CD8-positive, alpha-beta memory T cell (primary cell): ENCODE results near the gene FRMD4B. TPM values are rescaled to one million over a fixed set of nuclear protein-coding genes. Genes with fewer than 3 reads are reported as not detected.
"Not testable (repeated sequence)": the region's sequence is repeated elsewhere in the genome, so short reads cannot be mapped to it uniquely, and the experiment has no call there.

Experiments
- CTCF ChIA-PET: fragments of 350-600 bp; sonication (Branson Sonifier 250); formaldehyde crosslinking; loops from one replicate; lab custom pipeline; 2021; ENCODE audit warnings: antibody characterized with exemption; lab: Charles Lee
- POLR2A ChIA-PET: fragments of 350-600 bp; sonication (Branson Sonifier 250); formaldehyde crosslinking; loops from one replicate; lab custom pipeline; 2021; ENCODE audit warnings: antibody characterized with exemption; lab: Charles Lee
- DNase-seq, 5 donors: peaks; one replicate each; pipeline versions ENCODE4 v3.0.0 to v3.0.0-alpha.2; 2020 to 2022; ENCODE audit warnings: mixed read lengths in 1 of 5
- H3K27ac ChIP-seq: one replicate; pipeline ENCODE4 v1.7.0; 2013; ENCODE audit warnings: low read depth, mild to moderate bottlenecking, low read length, moderate library complexity
- H3K27me3 ChIP-seq: 2 replicates; pipeline ENCODE4 v1.7.0; 2013; ENCODE audit warnings: low read length, mild to moderate bottlenecking; ENCODE audit not compliant: insufficient read depth, poor library complexity, severe bottlenecking
- H3K36me3 ChIP-seq: 2 replicates; pipeline ENCODE4 v1.7.0; 2013; ENCODE audit warnings: mild to moderate bottlenecking, low read length, moderate library complexity; ENCODE audit not compliant: insufficient read depth
- H3K4me1 ChIP-seq: 2 replicates; pipeline ENCODE4 v1.7.0; 2013; ENCODE audit warnings: mild to moderate bottlenecking, low read length, moderate library complexity; ENCODE audit not compliant: insufficient read depth
- H3K4me3 ChIP-seq: 2 replicates; pipeline ENCODE4 v1.7.0; 2013; ENCODE audit warnings: mild to moderate bottlenecking, low read length
- H3K9me3 ChIP-seq: 2 replicates; pipeline ENCODE4 v1.7.0; 2013; ENCODE audit warnings: mild to moderate bottlenecking, low read length
- H3K27ac Mint-ChIP-seq, 8 donors: one replicate each; pipeline ENCODE4 v1.8.0; 2020 to 2021; ENCODE audit warnings: mixed read lengths in 8 of 8, mild to moderate bottlenecking in 6 of 8, inconsistent platforms in 3 of 8, moderate library complexity in 3 of 8
- H3K27me3 Mint-ChIP-seq, 2 donors: one replicate each; pipeline ENCODE4 v1.8.0; 2020 to 2021; ENCODE audit warnings: mixed read lengths in 2 of 2, mild to moderate bottlenecking in 1 of 2, moderate library complexity in 1 of 2
- H3K36me3 Mint-ChIP-seq, 3 donors: one replicate each; pipeline ENCODE4 v1.8.0; 2020 to 2021; ENCODE audit warnings: mixed read lengths in 3 of 3, inconsistent platforms in 1 of 3, mild to moderate bottlenecking in 1 of 3
- H3K4me1 Mint-ChIP-seq, 3 donors: one replicate each; pipeline ENCODE4 v1.8.0; 2020 to 2021; ENCODE audit warnings: mixed read lengths in 3 of 3, inconsistent platforms in 1 of 3, mild to moderate bottlenecking in 1 of 3
- H3K4me3 Mint-ChIP-seq, 7 donors: one replicate each; pipeline ENCODE4 v1.8.0; 2020 to 2021; ENCODE audit warnings: mixed read lengths in 7 of 7, mild to moderate bottlenecking in 6 of 7, moderate library complexity in 4 of 7, inconsistent platforms in 2 of 7
- H3K9me3 Mint-ChIP-seq, 5 donors: one replicate each; pipeline ENCODE4 v1.8.0; 2020 to 2022; ENCODE audit warnings: mixed read lengths in 5 of 5, mild to moderate bottlenecking in 3 of 5, moderate library complexity in 2 of 5, inconsistent platforms in 1 of 5
- polyA plus RNA-seq: library from polyadenylated mRNA; unstranded; fragments of 300-500 nt; fragmentation: Illumina TruSeq; gene quantifications from one replicate; pipeline ENCODE4 v1.2.3, GENCODE V29; 2021
- total RNA-seq, 2 experiments: library from RNA; stranded (reverse); gene quantifications; one replicate each; pipeline ENCODE4 v1.2.3, GENCODE V29; 2021

The FRMD4B gene
- total and polyA plus RNA-seq, 3 experiments from 2014 or later, result 3.0 to 41.1 (median 40.3) TPM

GRCh38 chr3:69283913-69284611 is 101.8 kb downstream of the FRMD4B start:
- peaks cover 19 to 40% (median 40%) of the 10 kb centered on the region in 3 donors for H3K4me1 Mint-ChIP-seq
- H3K27ac ChIP-seq, result no peak overlapping the region
- POLR2A ChIA-PET, result no interaction called here
- H3K9me3 ChIP-seq, result no peaks in the 10 kb centered on the region
- no peaks in the 10 kb centered on the region for H3K27me3 ChIP-seq
- no peak for DNase-seq
- peaks cover 15% of the 10 kb centered on the region for H3K4me1 ChIP-seq
- CTCF ChIA-PET, result interaction anchor here (1.1 kb wide), 1 partner anchor 21 kb away, joined by 3 read pairs; no protein-coding TSS in a partner anchor
- no peak overlapping the region for H3K4me3 Mint-ChIP-seq
- H3K9me3 Mint-ChIP-seq, result no peaks in the 10 kb centered on the region
- H3K27ac Mint-ChIP-seq, result no peak overlapping the region
- H3K36me3 ChIP-seq, result no peaks in the 10 kb centered on the region
- H3K27me3 Mint-ChIP-seq, result no peaks in the 10 kb centered on the region
- no peak overlapping the region for H3K4me3 ChIP-seq
- no peaks in the 10 kb centered on the region for H3K36me3 Mint-ChIP-seq

- no peak overlapping the region for H3K4me3 Mint-ChIP-seq
- H3K9me3 ChIP-seq, result no peaks in the 10 kb centered on the region
- H3K27me3 Mint-ChIP-seq, result no peaks in the 10 kb centered on the region
- peaks cover 15% of the 10 kb centered on the region for H3K4me1 ChIP-seq
- peaks cover 14 to 35% (median 35%) of the 10 kb centered on the region in 3 donors for H3K4me1 Mint-ChIP-seq
- ChIA-PET CTCF (interaction anchor here (1.1 kb wide), 1 partner anchor 22 kb away, joined by 3 read pairs; no protein-coding TSS in a partner anchor), POLR2A (no interaction called here)
- no peak overlapping the region for H3K4me3 ChIP-seq
- DNase-seq, result no peak
- no peaks in the 10 kb centered on the region for H3K36me3 Mint-ChIP-seq
- H3K27ac ChIP-seq, result no peak overlapping the region
- H3K9me3 Mint-ChIP-seq, result no peaks in the 10 kb centered on the region
- no peaks in the 10 kb centered on the region for H3K27me3 ChIP-seq
- H3K36me3 ChIP-seq, result no peaks in the 10 kb centered on the region
- H3K27ac Mint-ChIP-seq, result no peak overlapping the region
Measured at GRCh38 chr3:69283496-69283895, 102.4 kb downstream of the FRMD4B start.

- Histone ChIP-seq H3K36me3 (no peaks in the 10 kb centered on the region), H3K9me3 (no peaks in the 10 kb centered on the region), H3K27ac (no peak overlapping the region), H3K4me1 (peaks cover 9% of the 10 kb centered on the region), H3K4me3 (no peak overlapping the region), H3K27me3 (no peaks in the 10 kb centered on the region)
- CTCF ChIA-PET, result interaction anchor here (1.0 to 1.5 kb wide), 5 partner anchors 8 to 121 kb away, joined by 3 to 4 read pairs (median 3); no protein-coding TSS in a partner anchor
- Mint-ChIP-seq H3K36me3 (no peaks in the 10 kb centered on the region), H3K9me3 (no peaks in the 10 kb centered on the region), H3K4me1 (peaks cover 8 to 23% (median 21%) of the 10 kb centered on the region in 3 donors), H3K27me3 (no peaks in the 10 kb centered on the region), H3K4me3 (peak overlapping the region in 6 of 7 donors; percentile 4 to 63 (median 25)), H3K27ac (peak overlapping the region in 7 of 8 donors; percentile 2 to 52 (median 41))
- DNase-seq, result peak in 4 of 5 donors; percentile 14 to 68 (median 49)
- POLR2A ChIA-PET, result no interaction called here
Measured at GRCh38 chr3:69282181-69282580, 103.7 kb downstream of the FRMD4B start.

- H3K9me3 ChIP-seq, H3K27me3 ChIP-seq, H3K27me3 Mint-ChIP-seq, H3K27ac Mint-ChIP-seq, DNase-seq, H3K4me3 Mint-ChIP-seq, H3K36me3 ChIP-seq, H3K27ac ChIP-seq, H3K4me3 ChIP-seq, H3K9me3 Mint-ChIP-seq, H3K36me3 Mint-ChIP-seq, CTCF ChIA-PET, H3K4me1 ChIP-seq, POLR2A ChIA-PET: not testable (repeated sequence)
- H3K4me1 Mint-ChIP-seq, result peaks cover 8 to 15% (median 11%) of the 10 kb centered on the region in 3 donors
Measured at GRCh38 chr3:69277403-69277802, 108.5 kb downstream of the FRMD4B start.

- ChIA-PET CTCF (no interaction called here), POLR2A (no interaction called here)
- Mint-ChIP-seq H3K27ac (no peak overlapping the region), H3K36me3 (no peaks in the 10 kb centered on the region), H3K4me1 (peaks cover 3 to 10% (median 6%) of the 10 kb centered on the region in 3 donors), H3K4me3 (no peak overlapping the region), H3K27me3 (no peaks in the 10 kb centered on the region), H3K9me3 (no peaks in the 10 kb centered on the region)
- H3K27me3 ChIP-seq, result no peaks in the 10 kb centered on the region
- no peak overlapping the region for H3K4me3 ChIP-seq
- no peak overlapping the region for H3K27ac ChIP-seq
- no peak for DNase-seq
- H3K4me1 ChIP-seq, result peaks cover 1% of the 10 kb centered on the region
- no peaks in the 10 kb centered on the region for H3K36me3 ChIP-seq
- H3K9me3 ChIP-seq, result no peaks in the 10 kb centered on the region
Measured at GRCh38 chr3:69276884-69277283, 109.0 kb downstream of the FRMD4B start.

- H3K27ac Mint-ChIP-seq, CTCF ChIA-PET, H3K27ac ChIP-seq, POLR2A ChIA-PET, H3K4me3 ChIP-seq, H3K36me3 Mint-ChIP-seq, H3K4me1 Mint-ChIP-seq, H3K27me3 ChIP-seq, H3K4me3 Mint-ChIP-seq, H3K9me3 ChIP-seq, H3K36me3 ChIP-seq, H3K4me1 ChIP-seq, H3K9me3 Mint-ChIP-seq, DNase-seq, H3K27me3 Mint-ChIP-seq: not testable (repeated sequence)
Measured at GRCh38 chr3:69276191-69276590, 109.7 kb downstream of the FRMD4B start.

GRCh38 chr3:69273896-69274295 is 112.0 kb downstream of the FRMD4B start:
- Mint-ChIP-seq H3K27ac (peak overlapping the region in 1 of 8 donors; percentile 77), H3K27me3 (no peaks in the 10 kb centered on the region), H3K4me3 (no peak overlapping the region), H3K4me1 (peaks cover 0 to under 1% (median 0%) of the 10 kb centered on the region in 3 donors), H3K36me3 (no peaks in the 10 kb centered on the region), H3K9me3 (no peaks in the 10 kb centered on the region)
- no peaks in the 10 kb centered on the region for H3K9me3 ChIP-seq
- ChIA-PET CTCF (interaction anchor here (1.5 kb wide), 1 partner anchor 8 kb away, joined by 3 read pairs; no protein-coding TSS in a partner anchor), POLR2A (no interaction called here)
- H3K27me3 ChIP-seq, result no peaks in the 10 kb centered on the region
- H3K36me3 ChIP-seq, result no peaks in the 10 kb centered on the region
- no peak for DNase-seq
- H3K4me3 ChIP-seq, result no peak overlapping the region
- H3K27ac ChIP-seq, result no peak overlapping the region
- H3K4me1 ChIP-seq, result no peaks in the 10 kb centered on the region

- Mint-ChIP-seq H3K9me3 (no peaks in the 10 kb centered on the region), H3K36me3 (no peaks in the 10 kb centered on the region), H3K4me3 (no peak overlapping the region), H3K27me3 (no peaks in the 10 kb centered on the region), H3K27ac (no peak overlapping the region), H3K4me1 (no peaks in the 10 kb centered on the region)
- Histone ChIP-seq H3K27ac (no peak overlapping the region), H3K9me3 (no peaks in the 10 kb centered on the region), H3K36me3 (no peaks in the 10 kb centered on the region), H3K27me3 (no peaks in the 10 kb centered on the region), H3K4me3 (no peak overlapping the region), H3K4me1 (no peaks in the 10 kb centered on the region)
- POLR2A ChIA-PET, result no interaction called here
- CTCF ChIA-PET, result interaction anchor here (1.2 kb wide), 1 partner anchor 111 kb away, joined by 3 read pairs; no protein-coding TSS in a partner anchor
- no peak for DNase-seq
Measured at GRCh38 chr3:69272556-69272955, 113.3 kb downstream of the FRMD4B start.
